Stimulated activated CD8-positive, alpha-beta memory T cell treated with anti-CD3 and anti-CD28 coated beads, Interleukin-15, amount 100 ng/mL, for 4 hours (primary cell): ENCODE measurements around the gene HPX.
A peak's percentile ranks its signal among the peaks of the same experiment; 100 is the strongest.

Experiments
- DNase-seq, 2 donors: peaks; one replicate each; pipeline ENCODE4 v3.0.0-alpha.2; 2020; ENCODE audit warnings: low read depth in 2 of 2

The HPX gene

GRCh38 chr11:6391537-6392134 lies 49.2 kb downstream of the HPX start:
- DNase-seq, result no peak

- DNase-seq, result no peak
Measured at GRCh38 chr11:6390718-6391469, 49.9 kb downstream of the HPX start.

GRCh38 chr11:6389905-6390717 lies 50.7 kb downstream of the HPX start, which contains the start of gene SMPD1:
SMPD1 (plus strand) TSS chr11:6390474; CDS start chr11:6390599, 125 bp downstream.
- DNase-seq, result peak; percentile 90 to 93

DNA sequence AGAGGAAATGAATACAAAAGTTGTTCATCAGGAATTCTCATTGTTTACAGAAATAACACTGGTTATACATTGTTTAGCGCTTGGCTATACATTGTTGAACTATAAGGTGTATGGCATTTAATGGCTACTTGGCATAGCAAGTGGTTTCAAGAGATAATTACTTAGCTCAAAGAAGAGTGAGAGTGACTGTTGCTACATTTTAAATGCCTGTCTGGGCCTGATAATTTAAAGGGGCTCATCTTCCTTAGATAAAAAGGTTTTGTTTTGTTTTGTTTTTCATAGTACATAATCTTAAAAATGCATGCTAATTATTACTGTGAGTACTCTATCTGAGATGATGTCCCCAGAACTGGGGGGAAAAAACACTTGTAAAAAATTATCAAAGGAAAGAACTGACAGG lies 52.0 kb downstream of the HPX start:
- no peak for DNase-seq

DNA sequence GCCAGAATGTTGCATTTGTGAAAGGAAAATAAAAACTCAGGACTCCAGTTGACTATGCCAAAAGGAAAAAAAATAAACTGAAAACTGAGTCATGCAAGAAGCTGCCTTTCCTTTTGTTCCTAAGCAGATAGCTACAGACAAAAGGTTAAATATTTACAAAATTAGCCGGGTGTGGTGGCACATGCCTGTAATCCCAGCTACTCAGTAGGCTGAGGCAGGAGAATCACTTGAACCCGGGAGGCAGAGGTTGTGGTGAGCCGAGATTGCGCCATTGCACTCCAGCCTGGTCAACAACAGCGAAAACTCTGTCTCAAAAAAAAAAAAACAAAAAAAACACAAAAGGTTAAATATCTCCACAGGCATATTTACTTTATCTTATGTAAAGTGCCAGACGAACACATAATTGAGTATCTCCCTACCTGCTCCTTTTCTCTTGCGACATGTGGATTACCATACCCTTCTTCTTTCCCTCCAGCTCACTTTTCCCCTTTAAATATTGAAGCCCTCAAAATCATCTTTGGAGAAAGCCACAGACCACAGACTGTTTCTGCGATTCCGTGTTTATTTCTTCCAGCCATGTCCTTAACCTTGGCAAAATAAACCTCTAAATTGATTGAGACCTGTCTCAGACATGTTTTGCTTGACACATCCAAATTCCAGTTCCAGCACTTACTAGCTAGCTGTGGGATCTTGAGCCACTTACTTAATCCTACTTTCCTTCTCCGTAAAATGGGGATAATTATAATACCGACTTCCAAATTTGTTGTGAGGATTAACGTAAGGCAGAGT lies 52.8 kb downstream of the HPX start:
- no peak for DNase-seq

DNA sequence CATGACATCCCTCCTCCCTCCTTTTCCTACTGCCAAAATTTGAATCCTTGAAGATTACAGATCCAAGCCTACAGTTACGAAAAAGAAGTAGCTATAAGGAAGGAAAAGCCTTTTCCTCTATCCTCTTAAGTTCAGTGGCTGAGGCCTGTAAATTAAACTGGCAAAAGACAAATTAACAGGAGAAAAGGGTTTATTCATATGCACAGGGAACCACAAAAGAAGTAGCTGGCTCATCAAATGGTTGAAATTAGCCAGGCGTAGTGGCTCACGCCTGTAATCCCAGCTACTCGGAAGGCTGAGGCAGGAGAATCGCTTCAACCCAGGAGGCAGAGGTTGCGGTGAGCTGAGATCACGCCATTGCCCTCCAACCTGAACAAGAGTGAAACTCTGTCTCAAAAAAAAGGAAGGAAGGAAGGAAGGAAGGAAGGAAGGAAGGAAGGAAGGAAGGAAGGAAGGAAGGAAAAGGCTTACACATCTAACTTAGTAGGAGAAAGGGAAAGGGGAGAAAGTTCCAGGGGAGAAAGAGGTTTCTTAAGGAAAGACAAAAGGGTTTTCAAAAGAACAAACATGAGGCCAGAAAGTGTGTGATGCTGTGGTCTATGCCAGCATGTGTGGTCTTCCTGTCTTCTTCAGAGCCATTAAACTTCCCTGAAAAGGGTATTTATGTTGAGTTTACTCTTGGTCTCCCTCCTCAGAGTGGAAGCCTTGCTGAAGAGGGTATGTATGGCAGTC lies 55.6 kb downstream of the HPX start:
- DNase-seq, result no peak
